Measurements from ENCODE around the gene PCF11. TPM values are rescaled to one million over a fixed set of nuclear protein-coding genes. Genes with fewer than 3 reads are reported as not detected.

PCF11 gene
- total RNA-seq, 1 experiment from 2014 or later = 46.1 TPM

DNA sequence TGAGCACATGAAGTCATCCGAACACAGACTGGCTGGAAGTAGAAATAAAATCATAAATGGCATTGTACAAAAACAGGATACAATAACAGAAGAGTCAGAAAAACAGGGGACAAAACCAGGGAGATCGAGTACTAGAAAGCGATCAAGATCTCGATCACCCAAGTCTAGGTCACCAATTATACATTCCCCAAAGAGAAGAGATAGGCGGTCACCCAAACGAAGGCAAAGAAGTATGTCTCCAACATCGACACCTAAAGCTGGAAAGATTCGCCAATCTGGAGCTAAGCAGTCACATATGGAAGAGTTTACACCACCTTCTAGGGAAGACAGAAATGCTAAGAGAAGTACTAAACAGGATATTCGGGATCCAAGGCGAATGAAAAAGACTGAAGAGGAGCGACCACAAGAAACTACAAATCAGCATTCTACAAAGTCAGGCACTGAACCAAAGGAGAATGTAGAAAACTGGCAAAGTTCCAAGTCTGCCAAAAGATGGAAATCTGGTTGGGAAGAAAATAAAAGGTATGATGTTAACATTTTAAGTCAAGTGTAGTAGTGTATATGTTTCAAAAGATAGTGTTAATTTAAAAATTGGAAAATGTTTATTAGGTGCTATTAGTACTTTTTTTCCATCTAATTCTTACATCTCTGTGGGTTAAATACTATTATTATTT lies 9.4 kb downstream of the PCF11 start (continued):
- TF ChIP-seq, protein P1, sequence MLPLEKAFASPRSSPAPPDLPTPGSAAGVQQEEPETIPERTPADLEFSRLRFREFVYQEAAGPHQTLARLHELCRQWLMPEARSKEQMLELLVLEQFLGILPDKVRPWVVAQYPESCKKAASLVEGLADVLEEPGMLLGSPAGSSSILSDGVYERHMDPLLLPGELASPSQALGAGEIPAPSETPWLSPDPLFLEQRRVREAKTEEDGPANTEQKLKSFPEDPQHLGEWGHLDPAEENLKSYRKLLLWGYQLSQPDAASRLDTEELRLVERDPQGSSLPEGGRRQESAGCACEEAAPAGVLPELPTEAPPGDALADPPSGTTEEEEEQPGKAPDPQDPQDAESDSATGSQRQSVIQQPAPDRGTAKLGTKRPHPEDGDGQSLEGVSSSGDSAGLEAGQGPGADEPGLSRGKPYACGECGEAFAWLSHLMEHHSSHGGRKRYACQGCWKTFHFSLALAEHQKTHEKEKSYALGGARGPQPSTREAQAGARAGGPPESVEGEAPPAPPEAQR (CRISPR knock-in tag; IDR thresholded peaks at IDR 0.05) = no peak
- TF ChIP-seq ZNF263 (CRISPR knock-in tag; IDR thresholded peaks at IDR 0.05; ENCODE audit: low read depth) = no peak

- Mint-ChIP-seq H3K36me3 (peaks cover 72% of the 10 kb centered on the region), H3K27ac (no peak overlapping the region), H3K27me3 (ENCODE audit: low read depth) (no peaks in the 10 kb centered on the region), H3K4me1 (peaks cover 9% of the 10 kb centered on the region), H3K9me3 (0 out of 2 replicates have a peak, but pooled peaks cover 4% of the 10 kb centered on the region), H3K4me3 (no peak overlapping the region)
- TF ChIP-seq ZNF263 (CRISPR knock-in tag; IDR thresholded peaks at IDR 0.05; ENCODE audit: low read depth) (no peak), ZNF219 (CRISPR knock-in tag; IDR thresholded peaks at IDR 0.05; ENCODE audit: borderline replicate concordance) (no peak), ZNF121 (CRISPR knock-in tag; IDR thresholded peaks at IDR 0.05) (no peak), GABPB1 (CRISPR knock-in tag; IDR thresholded peaks at IDR 0.05) (no peak), ZBTB43 (CRISPR knock-in tag; IDR thresholded peaks at IDR 0.05) (no peak), OVOL2 (CRISPR knock-in tag; IDR thresholded peaks at IDR 0.05; ENCODE audit: borderline replicate concordance) (no peak; the same call in 1 of the 2 replicates), MAX (CRISPR knock-in tag; IDR thresholded peaks at IDR 0.05) (no peak), MXD4 (CRISPR knock-in tag; IDR thresholded peaks at IDR 0.05; ENCODE audit: borderline replicate concordance) (no peak), ATF1 (CRISPR knock-in tag; IDR thresholded peaks at IDR 0.05) (no peak), FOXP1 (CRISPR knock-in tag; IDR thresholded peaks at IDR 0.05; ENCODE audit: borderline replicate concordance) (no peak), SOX15 (CRISPR knock-in tag; IDR thresholded peaks at IDR 0.05) (no peak)
- TF ChIP-seq, protein P2, sequence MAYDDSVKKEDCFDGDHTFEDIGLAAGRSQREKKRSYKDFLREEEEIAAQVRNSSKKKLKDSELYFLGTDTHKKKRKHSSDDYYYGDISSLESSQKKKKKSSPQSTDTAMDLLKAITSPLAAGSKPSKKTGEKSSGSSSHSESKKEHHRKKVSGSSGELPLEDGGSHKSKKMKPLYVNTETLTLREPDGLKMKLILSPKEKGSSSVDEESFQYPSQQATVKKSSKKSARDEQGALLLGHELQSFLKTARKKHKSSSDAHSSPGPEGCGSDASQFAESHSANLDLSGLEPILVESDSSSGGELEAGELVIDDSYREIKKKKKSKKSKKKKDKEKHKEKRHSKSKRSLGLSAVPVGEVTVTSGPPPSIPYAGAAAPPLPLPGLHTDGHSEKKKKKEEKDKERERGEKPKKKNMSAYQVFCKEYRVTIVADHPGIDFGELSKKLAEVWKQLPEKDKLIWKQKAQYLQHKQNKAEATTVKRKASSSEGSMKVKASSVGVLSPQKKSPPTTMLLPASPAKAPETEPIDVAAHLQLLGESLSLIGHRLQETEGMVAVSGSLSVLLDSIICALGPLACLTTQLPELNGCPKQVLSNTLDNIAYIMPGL (CRISPR knock-in tag; IDR thresholded peaks at IDR 0.05) = no peak
- TF ChIP-seq, protein P3, sequence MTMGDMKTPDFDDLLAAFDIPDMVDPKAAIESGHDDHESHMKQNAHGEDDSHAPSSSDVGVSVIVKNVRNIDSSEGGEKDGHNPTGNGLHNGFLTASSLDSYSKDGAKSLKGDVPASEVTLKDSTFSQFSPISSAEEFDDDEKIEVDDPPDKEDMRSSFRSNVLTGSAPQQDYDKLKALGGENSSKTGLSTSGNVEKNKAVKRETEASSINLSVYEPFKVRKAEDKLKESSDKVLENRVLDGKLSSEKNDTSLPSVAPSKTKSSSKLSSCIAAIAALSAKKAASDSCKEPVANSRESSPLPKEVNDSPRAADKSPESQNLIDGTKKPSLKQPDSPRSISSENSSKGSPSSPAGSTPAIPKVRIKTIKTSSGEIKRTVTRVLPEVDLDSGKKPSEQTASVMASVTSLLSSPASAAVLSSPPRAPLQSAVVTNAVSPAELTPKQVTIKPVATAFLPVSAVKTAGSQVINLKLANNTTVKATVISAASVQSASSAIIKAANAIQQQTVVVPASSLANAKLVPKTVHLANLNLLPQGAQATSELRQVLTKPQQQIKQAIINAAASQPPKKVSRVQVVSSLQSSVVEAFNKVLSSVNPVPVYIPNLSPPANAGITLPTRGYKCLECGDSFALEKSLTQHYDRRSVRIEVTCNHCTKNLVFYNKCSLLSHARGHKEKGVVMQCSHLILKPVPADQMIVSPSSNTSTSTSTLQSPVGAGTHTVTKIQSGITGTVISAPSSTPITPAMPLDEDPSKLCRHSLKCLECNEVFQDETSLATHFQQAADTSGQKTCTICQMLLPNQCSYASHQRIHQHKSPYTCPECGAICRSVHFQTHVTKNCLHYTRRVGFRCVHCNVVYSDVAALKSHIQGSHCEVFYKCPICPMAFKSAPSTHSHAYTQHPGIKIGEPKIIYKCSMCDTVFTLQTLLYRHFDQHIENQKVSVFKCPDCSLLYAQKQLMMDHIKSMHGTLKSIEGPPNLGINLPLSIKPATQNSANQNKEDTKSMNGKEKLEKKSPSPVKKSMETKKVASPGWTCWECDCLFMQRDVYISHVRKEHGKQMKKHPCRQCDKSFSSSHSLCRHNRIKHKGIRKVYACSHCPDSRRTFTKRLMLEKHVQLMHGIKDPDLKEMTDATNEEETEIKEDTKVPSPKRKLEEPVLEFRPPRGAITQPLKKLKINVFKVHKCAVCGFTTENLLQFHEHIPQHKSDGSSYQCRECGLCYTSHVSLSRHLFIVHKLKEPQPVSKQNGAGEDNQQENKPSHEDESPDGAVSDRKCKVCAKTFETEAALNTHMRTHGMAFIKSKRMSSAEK (CRISPR knock-in tag; IDR thresholded peaks at IDR 0.05; ENCODE audit: borderline replicate concordance) = no peak
- TF ChIP-seq, protein P4, sequence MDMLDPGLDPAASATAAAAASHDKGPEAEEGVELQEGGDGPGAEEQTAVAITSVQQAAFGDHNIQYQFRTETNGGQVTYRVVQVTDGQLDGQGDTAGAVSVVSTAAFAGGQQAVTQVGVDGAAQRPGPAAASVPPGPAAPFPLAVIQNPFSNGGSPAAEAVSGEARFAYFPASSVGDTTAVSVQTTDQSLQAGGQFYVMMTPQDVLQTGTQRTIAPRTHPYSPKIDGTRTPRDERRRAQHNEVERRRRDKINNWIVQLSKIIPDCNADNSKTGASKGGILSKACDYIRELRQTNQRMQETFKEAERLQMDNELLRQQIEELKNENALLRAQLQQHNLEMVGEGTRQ (CRISPR knock-in tag; IDR thresholded peaks at IDR 0.05) = no peak
- TF ChIP-seq, protein P5, sequence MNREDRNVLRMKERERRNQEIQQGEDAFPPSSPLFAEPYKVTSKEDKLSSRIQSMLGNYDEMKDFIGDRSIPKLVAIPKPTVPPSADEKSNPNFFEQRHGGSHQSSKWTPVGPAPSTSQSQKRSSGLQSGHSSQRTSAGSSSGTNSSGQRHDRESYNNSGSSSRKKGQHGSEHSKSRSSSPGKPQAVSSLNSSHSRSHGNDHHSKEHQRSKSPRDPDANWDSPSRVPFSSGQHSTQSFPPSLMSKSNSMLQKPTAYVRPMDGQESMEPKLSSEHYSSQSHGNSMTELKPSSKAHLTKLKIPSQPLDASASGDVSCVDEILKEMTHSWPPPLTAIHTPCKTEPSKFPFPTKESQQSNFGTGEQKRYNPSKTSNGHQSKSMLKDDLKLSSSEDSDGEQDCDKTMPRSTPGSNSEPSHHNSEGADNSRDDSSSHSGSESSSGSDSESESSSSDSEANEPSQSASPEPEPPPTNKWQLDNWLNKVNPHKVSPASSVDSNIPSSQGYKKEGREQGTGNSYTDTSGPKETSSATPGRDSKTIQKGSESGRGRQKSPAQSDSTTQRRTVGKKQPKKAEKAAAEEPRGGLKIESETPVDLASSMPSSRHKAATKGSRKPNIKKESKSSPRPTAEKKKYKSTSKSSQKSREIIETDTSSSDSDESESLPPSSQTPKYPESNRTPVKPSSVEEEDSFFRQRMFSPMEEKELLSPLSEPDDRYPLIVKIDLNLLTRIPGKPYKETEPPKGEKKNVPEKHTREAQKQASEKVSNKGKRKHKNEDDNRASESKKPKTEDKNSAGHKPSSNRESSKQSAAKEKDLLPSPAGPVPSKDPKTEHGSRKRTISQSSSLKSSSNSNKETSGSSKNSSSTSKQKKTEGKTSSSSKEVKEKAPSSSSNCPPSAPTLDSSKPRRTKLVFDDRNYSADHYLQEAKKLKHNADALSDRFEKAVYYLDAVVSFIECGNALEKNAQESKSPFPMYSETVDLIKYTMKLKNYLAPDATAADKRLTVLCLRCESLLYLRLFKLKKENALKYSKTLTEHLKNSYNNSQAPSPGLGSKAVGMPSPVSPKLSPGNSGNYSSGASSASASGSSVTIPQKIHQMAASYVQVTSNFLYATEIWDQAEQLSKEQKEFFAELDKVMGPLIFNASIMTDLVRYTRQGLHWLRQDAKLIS (CRISPR knock-in tag; IDR thresholded peaks at IDR 0.05; ENCODE audit: borderline replicate concordance) = no peak
- ATAC-seq = no peak
- ChIA-PET CTCF (no interaction called here), POLR2A (no interaction called here)
- no peak for DNase-seq (ENCODE audit: low spot score)
Observed at GRCh38 chr11:83168756-83169155, 11.8 kb downstream of the PCF11 start.
